ENCODE results near the gene PRSS12.
A peak's percentile ranks its signal among the peaks of the same experiment; 100 is the strongest.
"Not testable (repeated sequence)": the region's sequence is repeated elsewhere in the genome, so short reads cannot be mapped to it uniquely, and the experiment has no call there.

Gene PRSS12

GRCh38 chr4:118314221-118314620, 38.6 kb downstream of the PRSS12 start:
- DNase-seq, result no peak

- no peak for DNase-seq
These were observed 39.7 kb downstream of the PRSS12 start for GRCh38 chr4:118313098-118313497.

GRCh38 chr4:118308306-118309030, 44.3 kb downstream of the PRSS12 start:
- DNase-seq, result no peak

- no peak for DNase-seq
These were observed 45.2 kb downstream of the PRSS12 start for GRCh38 chr4:118307643-118308042.

- not testable (repeated sequence) for DNase-seq
These were observed 53.2 kb downstream of the PRSS12 start for GRCh38 chr4:118299619-118300018.

DNA sequence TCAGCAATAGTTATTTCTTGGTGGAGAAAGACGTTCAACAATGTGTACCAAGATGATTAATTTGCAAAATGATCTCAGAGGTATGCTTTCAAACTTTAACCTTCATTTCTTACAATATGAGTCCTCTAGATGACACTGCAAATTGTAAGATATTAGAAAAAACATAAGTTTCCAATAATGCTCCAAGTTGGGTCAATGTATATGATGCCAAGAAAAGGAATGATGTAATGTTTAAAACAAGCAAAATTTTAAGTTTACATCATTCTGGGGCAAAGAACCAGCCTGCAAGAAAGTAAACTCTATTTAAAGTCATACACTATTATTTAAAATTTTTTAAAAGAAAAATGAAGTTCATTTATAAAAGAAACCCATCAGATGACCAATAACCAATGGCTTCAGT, 56.1 kb downstream of the PRSS12 start:
- DNase-seq, result no peak

DNA sequence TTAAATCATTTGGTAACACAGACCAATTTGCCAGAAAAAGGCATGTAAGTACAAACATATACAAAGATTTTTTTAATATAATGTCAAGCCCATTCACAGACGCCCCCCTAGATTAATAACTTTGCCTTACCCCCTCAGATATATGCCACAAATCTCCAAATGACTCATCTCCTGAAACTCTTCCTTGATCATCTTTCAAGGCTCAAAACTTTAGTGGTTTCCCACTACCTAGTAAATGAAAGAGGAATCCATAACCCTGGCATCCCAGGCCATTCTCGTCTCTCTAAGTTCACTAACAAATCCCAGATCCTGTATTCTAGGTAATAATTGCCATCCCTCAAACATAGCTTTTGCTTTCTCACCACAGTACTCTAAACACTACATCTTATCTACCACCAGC, 61.9 kb downstream of the PRSS12 start:
- no peak for DNase-seq

DNA sequence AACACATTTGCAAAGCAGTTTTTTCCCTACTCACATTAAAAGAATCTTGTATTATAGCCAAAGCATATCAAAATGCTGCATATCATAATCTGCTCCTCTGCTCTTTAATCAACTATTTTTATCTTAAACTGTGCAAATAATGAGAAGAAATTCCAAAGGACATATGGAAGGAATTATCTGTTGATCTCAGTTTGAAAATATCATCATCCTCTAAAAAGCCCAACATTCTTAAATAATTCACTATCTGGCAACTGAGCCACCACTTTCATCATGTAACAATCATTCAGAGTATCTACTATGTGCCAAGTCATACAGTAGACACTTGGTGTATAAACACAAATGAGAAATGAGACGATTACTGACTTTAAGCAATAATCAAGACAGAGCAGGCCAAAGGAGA, 63.0 kb downstream of the PRSS12 start:
- DNase-seq, result no peak

- DNase-seq, result no peak
These were observed 64.9 kb downstream of the PRSS12 start for GRCh38 chr4:118287711-118288451.

- no peak for DNase-seq
These were observed 66.1 kb downstream of the PRSS12 start for GRCh38 chr4:118286685-118287084.

- no peak for DNase-seq
These were observed 66.9 kb downstream of the PRSS12 start for GRCh38 chr4:118285931-118286330.

DNA sequence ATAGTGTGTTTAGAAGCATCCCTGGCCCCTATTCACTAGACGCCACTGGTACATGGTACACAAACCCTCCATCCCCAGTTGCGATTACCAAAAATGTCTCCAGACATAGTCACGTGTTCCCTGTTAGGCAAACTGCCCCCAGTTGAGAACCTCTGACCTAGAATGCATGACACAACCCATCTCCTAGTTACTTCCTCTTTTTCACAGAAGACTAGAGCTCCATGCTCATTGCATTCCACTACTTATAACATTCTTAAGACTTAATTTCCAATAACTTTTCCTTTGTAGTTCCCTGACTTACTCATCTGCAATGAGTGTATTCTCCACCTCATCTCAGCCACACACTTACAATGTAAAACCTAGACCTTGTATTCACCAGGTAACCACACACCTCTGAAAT, 68.6 kb downstream of the PRSS12 start:
- DNase-seq, result no peak

- no peak for DNase-seq
These were observed 70.1 kb downstream of the PRSS12 start for GRCh38 chr4:118282692-118283091.

GRCh38 chr4:118281611-118282442, 71.0 kb downstream of the PRSS12 start:
- DNase-seq, result no peak

DNA sequence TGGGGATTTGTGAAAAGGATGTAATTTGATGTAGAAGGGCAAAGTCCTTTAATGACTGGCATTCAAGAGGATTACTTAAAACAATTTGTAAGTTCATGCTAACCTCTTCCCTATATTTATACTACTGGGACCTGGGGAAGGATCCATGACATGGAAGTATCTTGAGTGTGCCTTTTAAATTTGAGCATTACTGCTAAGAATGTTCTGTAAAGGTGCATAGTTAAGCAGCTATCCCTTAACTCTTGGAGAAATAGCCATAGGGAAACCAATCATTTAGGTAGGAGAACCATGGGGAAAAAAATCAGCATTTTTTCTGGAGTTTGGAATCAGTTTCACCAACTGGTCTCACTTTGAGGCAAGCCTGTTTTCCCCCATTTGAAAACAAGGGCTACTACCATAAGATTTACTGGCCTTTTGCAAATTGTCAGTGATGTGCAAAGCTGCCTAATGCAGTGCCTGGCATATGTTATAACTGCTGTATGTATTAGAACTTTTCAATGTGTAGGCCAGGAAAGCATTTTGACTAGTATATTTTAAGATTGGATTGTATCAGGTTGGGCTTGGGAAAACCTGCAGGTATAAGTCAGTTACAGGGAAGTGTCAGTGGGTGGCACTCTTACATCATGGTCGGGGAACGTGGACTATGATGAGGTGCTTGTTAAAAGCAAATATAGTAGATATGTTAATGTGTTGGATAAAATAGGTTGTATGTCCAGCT, 72.1 kb downstream of the PRSS12 start:
- peak; percentile 49 for DNase-seq

- no peak for DNase-seq
These were observed 72.8 kb downstream of the PRSS12 start for GRCh38 chr4:118279920-118280432.

- no peak for DNase-seq
These were observed 73.5 kb downstream of the PRSS12 start for GRCh38 chr4:118279328-118279727.

- DNase-seq, result peak; percentile 91
These were observed 74.1 kb downstream of the PRSS12 start for GRCh38 chr4:118278473-118279274.

DNA sequence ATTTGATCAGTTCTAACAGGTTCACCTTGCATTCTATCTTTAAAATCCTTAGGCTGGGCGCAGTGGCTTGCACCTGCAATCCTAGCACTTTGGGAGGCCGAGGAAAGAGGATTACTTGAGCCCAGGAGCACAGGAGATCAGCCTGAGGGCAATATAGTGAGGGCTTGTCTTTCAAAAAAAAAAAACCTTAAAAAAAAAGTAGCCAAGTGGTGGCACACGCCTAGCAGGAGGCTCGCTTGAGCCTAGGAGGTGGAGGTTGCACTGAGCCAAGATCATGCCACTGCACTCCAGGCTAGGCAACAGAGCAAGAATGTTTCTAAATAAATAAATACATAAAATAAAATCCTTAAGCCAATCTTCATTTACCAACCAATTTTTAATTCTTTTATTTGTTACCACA, 75.6 kb downstream of the PRSS12 start:
- DNase-seq, result no peak

GRCh38 chr4:118276580-118276979, 76.2 kb downstream of the PRSS12 start:
- no peak for DNase-seq

- DNase-seq, result no peak
These were observed 79.2 kb downstream of the PRSS12 start for GRCh38 chr4:118273642-118274041.

DNA sequence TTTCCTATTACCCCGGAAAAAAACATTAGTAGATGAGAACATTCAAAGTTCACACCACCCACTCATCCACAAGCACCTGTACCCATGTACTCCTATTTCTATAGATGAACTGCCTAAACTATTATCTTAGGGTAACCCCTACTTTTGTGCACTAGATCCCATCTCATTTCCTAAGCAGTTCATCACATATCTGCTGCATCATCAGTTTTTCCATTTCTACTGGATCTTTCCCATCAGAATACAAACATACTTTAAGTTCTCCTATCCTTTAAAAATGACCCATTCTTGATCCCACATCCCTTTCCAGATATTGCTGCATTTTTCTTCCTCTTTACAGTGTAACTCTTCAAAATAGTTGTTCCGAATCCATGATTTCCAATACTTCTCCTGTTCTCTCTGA, 81.0 kb downstream of the PRSS12 start:
- no peak for DNase-seq
